ENCODE results near the gene PLXNB3.

DNA sequence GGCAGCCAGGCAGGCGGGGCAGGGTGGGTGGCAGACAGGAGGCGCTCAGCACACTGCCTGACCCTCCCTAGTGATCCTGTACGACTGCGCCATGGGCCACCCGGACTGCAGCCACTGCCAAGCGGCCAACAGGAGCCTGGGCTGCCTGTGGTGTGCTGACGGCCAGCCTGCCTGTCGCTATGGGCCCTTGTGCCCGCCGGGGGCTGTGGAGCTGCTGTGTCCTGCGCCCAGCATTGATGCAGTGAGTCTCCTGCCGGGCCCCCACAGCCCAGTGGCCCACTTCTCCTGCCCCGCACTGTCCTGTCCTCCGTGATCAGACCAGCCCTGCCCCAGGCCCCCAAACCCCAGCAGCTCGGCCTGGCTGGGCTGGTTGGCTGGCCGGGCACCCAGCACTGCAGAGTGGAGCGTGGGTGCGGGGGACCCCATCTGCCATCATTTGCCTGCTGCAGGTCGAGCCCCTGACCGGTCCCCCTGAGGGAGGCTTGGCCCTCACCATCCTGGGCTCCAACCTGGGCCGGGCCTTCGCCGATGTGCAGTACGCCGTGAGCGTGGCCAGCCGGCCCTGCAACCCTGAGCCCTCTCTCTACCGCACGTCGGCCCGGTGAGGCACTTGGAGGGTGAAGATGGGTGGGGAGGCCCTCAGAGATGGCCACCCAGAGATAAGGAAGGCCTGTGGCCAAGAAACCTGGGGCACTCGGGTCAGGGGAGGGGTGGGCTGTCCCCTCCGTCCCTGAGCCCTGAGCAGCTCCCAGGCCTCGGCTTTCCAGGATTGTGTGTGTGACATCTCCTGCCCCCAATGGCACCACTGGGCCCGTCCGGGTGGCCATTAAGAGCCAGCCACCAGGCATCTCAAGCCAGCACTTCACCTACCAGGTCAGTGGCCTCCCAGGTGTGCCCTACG is 7.6 kb downstream of the PLXNB3 start:
- TF ChIP-seq POLR2AphosphoS5 (IDR thresholded peaks at IDR 0.05; ENCODE audit: low read depth, low read length) (no peak), REST (IDR thresholded peaks at IDR 0.05; ENCODE audit: insufficient read depth in 1 of 2, low read depth in 2 of 2, low read length in 2 of 2) (no peak), TAF1 (IDR thresholded peaks at IDR 0.05; ENCODE audit: borderline replicate concordance, insufficient read depth, low read length) (no peak)

Measured in PFSK-1 (cell line).